ENCODE measurements around the gene CMPK2.

DNA sequence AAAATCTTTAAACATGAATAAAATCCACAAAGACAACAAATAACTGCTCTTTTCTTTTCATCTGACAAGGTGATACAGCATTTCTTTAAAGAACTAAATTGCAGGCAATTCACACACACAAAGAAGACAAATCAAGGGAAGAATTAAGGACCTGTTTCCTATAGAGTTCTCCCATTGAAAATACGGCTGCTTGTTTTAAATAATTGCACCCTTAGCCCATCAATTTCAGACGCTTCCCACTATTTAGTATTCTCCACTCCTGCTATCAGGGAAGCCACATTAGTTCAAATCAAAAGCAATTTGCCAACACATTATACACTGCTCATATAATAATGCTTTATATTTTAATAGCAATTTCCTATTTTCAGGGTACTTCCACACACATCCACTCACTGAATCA lies 11.3 kb downstream of the CMPK2 start:
- TF ChIP-seq ZNF555 (tag by site-specific recombination; conservative IDR thresholded peaks at IDR 0.05) = no peak
- TF ChIP-seq, protein P1, sequence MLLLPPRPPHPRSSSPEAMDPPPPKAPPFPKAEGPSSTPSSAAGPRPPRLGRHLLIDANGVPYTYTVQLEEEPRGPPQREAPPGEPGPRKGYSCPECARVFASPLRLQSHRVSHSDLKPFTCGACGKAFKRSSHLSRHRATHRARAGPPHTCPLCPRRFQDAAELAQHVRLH (tag by site-specific recombination; IDR thresholded peaks at IDR 0.05) = no peak
- TF ChIP-seq, protein P2, sequence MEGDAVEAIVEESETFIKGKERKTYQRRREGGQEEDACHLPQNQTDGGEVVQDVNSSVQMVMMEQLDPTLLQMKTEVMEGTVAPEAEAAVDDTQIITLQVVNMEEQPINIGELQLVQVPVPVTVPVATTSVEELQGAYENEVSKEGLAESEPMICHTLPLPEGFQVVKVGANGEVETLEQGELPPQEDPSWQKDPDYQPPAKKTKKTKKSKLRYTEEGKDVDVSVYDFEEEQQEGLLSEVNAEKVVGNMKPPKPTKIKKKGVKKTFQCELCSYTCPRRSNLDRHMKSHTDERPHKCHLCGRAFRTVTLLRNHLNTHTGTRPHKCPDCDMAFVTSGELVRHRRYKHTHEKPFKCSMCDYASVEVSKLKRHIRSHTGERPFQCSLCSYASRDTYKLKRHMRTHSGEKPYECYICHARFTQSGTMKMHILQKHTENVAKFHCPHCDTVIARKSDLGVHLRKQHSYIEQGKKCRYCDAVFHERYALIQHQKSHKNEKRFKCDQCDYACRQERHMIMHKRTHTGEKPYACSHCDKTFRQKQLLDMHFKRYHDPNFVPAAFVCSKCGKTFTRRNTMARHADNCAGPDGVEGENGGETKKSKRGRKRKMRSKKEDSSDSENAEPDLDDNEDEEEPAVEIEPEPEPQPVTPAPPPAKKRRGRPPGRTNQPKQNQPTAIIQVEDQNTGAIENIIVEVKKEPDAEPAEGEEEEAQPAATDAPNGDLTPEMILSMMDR (tag by site-specific recombination; IDR thresholded peaks at IDR 0.05) = no peak
- no peak for TF ChIP-seq ZNF776 (tag by site-specific recombination; IDR thresholded peaks at IDR 0.05; ENCODE audit: borderline replicate concordance)
- TF ChIP-seq YY1 (tag by site-specific recombination; IDR thresholded peaks at IDR 0.05) = no peak
- no peak for TF ChIP-seq ZFP3 (tag by site-specific recombination; IDR thresholded peaks at IDR 0.05; ENCODE audit: low read depth)
- no peak for TF ChIP-seq ZFP37 (tag by site-specific recombination; IDR thresholded peaks at IDR 0.05)
- no peak for TF ChIP-seq ZNF654 (tag by site-specific recombination; IDR thresholded peaks at IDR 0.05; ENCODE audit: low read depth)
- no peak for TF ChIP-seq SCRT1 (tag by site-specific recombination; IDR thresholded peaks at IDR 0.05; ENCODE audit: borderline replicate concordance)
- no peak for TF ChIP-seq GLI2 (tag by site-specific recombination; IDR thresholded peaks at IDR 0.05; ENCODE audit: borderline replicate concordance, low read depth)
- TF ChIP-seq SETDB1 (IDR thresholded peaks at IDR 0.05; ENCODE audit: insufficient read length, low read length) = no peak

Measured in HEK293 (cell line).